CD14-positive monocyte (primary cell): Measurements from ENCODE around the gene MTCL3.

Experiments
- DNase-seq, 3 donors: peaks; one replicate each; pipeline ENCODE4 v3.0.0-alpha.2; 2011 to 2022
- H2AFZ ChIP-seq: 2 replicates; pipeline ENCODE4 v1.6.0; 2012; ENCODE audit warnings: mild to moderate bottlenecking, low read depth, low read length, inconsistent platforms; ENCODE audit not compliant: insufficient read depth, poor library complexity, severe bottlenecking
- H3K27ac ChIP-seq, 2 donors: 1 replicate in 1 of 2; 2 replicates in 1 of 2; pipeline ENCODE4 v1.5.1; 2012 to 2013; ENCODE audit warnings: low read length in 2 of 2, control low read depth in 1 of 2, inconsistent platforms in 1 of 2, low read depth in 1 of 2, mild to moderate bottlenecking in 1 of 2
- H3K27me3 ChIP-seq, 2 donors: one replicate each; pipeline versions ENCODE4 v1.6.0 to v1.6.1; 2011 to 2013; ENCODE audit warnings: low read length in 2 of 2; ENCODE audit not compliant: control insufficient read depth in 2 of 2, insufficient read depth in 2 of 2
- H3K36me3 ChIP-seq, 2 donors: replicated peaks in 1 of 2; 1 replicate in 1 of 2; 2 replicates in 1 of 2; pipeline versions ENCODE4 v1.5.1 to v1.6.1; 2012 to 2013; ENCODE audit warnings: low read length in 2 of 2, control low read depth in 1 of 2, inconsistent platforms in 1 of 2, mild to moderate bottlenecking in 1 of 2; ENCODE audit not compliant: insufficient read depth in 2 of 2, control insufficient read depth in 1 of 2
- H3K4me1 ChIP-seq, 2 donors: 1 replicate in 1 of 2; 2 replicates in 1 of 2; pipeline versions ENCODE4 v1.5.1 to v1.6.1; 2012 to 2013; ENCODE audit warnings: low read length in 2 of 2, control low read depth in 1 of 2, inconsistent platforms in 1 of 2, mild to moderate bottlenecking in 1 of 2, moderate library complexity in 1 of 2; ENCODE audit not compliant: insufficient read depth in 2 of 2, control insufficient read depth in 1 of 2
- H3K4me2 ChIP-seq: replicated peaks from 2 replicates; pipeline ENCODE3; 2012; ENCODE audit warnings: low read length, moderate library complexity, mild to moderate bottlenecking; ENCODE audit not compliant: poor library complexity, severe bottlenecking; ENCODE audit errors: extremely low read depth
- H3K4me3 ChIP-seq, 3 experiments: fragments of 200-600 bp in 1 of 3; sonication (generic) in 1 of 3; replicated peaks in 1 of 3; 1 replicate in 2 of 3; 2 replicates in 1 of 3; pipeline ENCODE4 v1.5.1; 2011 to 2013; ENCODE audit warnings: low read length in 3 of 3, mild to moderate bottlenecking in 3 of 3, control low read depth in 2 of 3, low read depth in 2 of 3, inconsistent platforms in 1 of 3, moderate library complexity in 1 of 3
- H3K79me2 ChIP-seq: 2 replicates; pipeline ENCODE4 v1.6.0; 2012; ENCODE audit warnings: mild to moderate bottlenecking, control low read depth, inconsistent platforms, low read length, moderate library complexity; ENCODE audit not compliant: insufficient read depth
- H3K9ac ChIP-seq: 2 replicates; pipeline ENCODE4 v1.6.0; 2017; ENCODE audit warnings: low read length, mild to moderate bottlenecking; ENCODE audit not compliant: insufficient read depth, poor library complexity, severe bottlenecking
- H3K9me3 ChIP-seq, 2 donors: replicated peaks in 1 of 2; 1 replicate in 1 of 2; 2 replicates in 1 of 2; pipeline versions ENCODE4 v1.5.1 to v1.6.1; 2012 to 2013; ENCODE audit warnings: low read length in 2 of 2, control low read depth in 1 of 2; ENCODE audit not compliant: control insufficient read depth in 1 of 2, insufficient read depth in 1 of 2
- H4K20me1 ChIP-seq: 2 replicates; pipeline ENCODE4 v1.6.0; 2012; ENCODE audit warnings: mild to moderate bottlenecking, low read length, control low read depth, moderate library complexity; ENCODE audit not compliant: insufficient read depth
- H3K27ac Mint-ChIP-seq, 7 donors: one replicate each; pipeline ENCODE4 v1.8.0; 2020; ENCODE audit warnings: mild to moderate bottlenecking in 7 of 7, mixed read lengths in 7 of 7, moderate library complexity in 6 of 7, inconsistent platforms in 2 of 7
- H3K27me3 Mint-ChIP-seq, 3 donors: one replicate each; pipeline ENCODE4 v1.8.0; 2021 to 2022; ENCODE audit warnings: low read depth in 3 of 3, mild to moderate bottlenecking in 3 of 3, mixed read lengths in 3 of 3, moderate library complexity in 3 of 3, inconsistent platforms in 1 of 3
- H3K36me3 Mint-ChIP-seq, 2 donors: one replicate each; pipeline ENCODE4 v1.8.0; 2020; ENCODE audit warnings: mixed read lengths in 2 of 2, inconsistent platforms in 1 of 2, mild to moderate bottlenecking in 1 of 2
- H3K4me1 Mint-ChIP-seq: one replicate; pipeline ENCODE4 v1.8.0; 2020; ENCODE audit warnings: mild to moderate bottlenecking, mixed read lengths
- H3K4me3 Mint-ChIP-seq, 2 donors: one replicate each; pipeline ENCODE4 v1.8.0; 2020; ENCODE audit warnings: mild to moderate bottlenecking in 2 of 2, mixed read lengths in 2 of 2, moderate library complexity in 1 of 2
- H3K9me3 Mint-ChIP-seq, 7 donors: one replicate each; pipeline ENCODE4 v1.8.0; 2020 to 2022; ENCODE audit warnings: mixed read lengths in 7 of 7, mild to moderate bottlenecking in 6 of 7, moderate library complexity in 6 of 7, inconsistent platforms in 2 of 7
- WGBS: methylation state at CpG from one replicate; pipeline ENCODE4 v1.1.5; 2013; ENCODE audit warnings: missing lambda C conversion rate; ENCODE audit not compliant: insufficient coverage; 5-methylcytosine and 5-hydroxymethylcytosine counted together
- intact Hi-C, 2 donors: fragments of 100-400 bp; cut with micrococcal nuclease; formaldehyde crosslinking; loops; one replicate each; pipeline versions ENCODE4 v1.15.0 to v1.15.1; 2023
- TF ChIP-seq, protein P1 (sequence below): fragments of 200-600 bp; IDR thresholded peaks from one replicate; pipeline ENCODE4 v1.8.0; 2022; ENCODE audit warnings: antibody characterized with exemption, mild to moderate bottlenecking

Gene MTCL3

DNA sequence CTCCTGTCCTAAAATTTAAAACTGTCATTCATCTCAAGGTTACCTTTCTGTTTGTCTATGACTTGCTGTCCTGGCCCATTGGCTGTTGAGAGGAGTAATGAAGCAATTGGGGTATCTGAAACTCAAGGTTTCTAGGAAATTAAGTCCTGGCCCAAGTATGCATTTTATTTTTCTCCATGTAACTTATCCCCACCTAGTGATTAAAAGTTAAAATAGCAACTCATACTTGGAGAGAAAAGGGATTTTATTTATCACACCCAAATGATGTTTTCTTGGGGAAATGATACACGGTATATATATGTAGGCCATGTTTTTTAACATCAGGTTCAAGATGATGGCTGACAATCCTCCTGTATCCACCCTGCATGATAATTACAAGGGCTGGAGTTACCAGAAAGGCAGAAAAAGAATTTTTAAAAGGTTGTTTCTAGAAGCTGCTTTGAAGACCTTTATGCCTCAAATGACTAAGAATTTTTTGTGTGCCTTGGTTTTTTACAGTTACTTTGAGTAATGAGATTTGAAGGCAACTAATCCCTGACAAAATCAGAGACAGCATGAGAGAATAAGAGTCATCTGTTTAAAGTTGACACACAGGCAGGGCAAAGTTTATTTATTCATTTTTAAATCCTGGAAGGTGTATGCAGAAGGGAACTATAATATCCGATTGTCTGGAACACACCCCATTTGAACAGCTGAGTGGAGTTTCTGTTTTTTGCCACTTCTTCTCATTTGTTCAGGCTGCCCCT lies 28.9 kb upstream of the MTCL3 start:
- H3K36me3 ChIP-seq: no peaks in the 10 kb centered on the region
- H3K4me3 ChIP-seq: no peak overlapping the region
- DNase-seq: no peak
- WGBS: 67% methylated on average over 1 of the region's 2 CpGs
- peaks cover 0 to 13% of the 10 kb centered on the region in 2 donors for H3K27me3 ChIP-seq
- H3K27me3 Mint-ChIP-seq: peaks cover 5 to 23% (median 15%) of the 10 kb centered on the region in 3 donors
- H3K36me3 Mint-ChIP-seq: no peaks in the 10 kb centered on the region
- no peak overlapping the region for H2AFZ ChIP-seq
- no peaks in the 10 kb centered on the region for H3K4me1 ChIP-seq
- no peaks in the 10 kb centered on the region for H3K4me1 Mint-ChIP-seq
- TF ChIP-seq, protein P1, sequence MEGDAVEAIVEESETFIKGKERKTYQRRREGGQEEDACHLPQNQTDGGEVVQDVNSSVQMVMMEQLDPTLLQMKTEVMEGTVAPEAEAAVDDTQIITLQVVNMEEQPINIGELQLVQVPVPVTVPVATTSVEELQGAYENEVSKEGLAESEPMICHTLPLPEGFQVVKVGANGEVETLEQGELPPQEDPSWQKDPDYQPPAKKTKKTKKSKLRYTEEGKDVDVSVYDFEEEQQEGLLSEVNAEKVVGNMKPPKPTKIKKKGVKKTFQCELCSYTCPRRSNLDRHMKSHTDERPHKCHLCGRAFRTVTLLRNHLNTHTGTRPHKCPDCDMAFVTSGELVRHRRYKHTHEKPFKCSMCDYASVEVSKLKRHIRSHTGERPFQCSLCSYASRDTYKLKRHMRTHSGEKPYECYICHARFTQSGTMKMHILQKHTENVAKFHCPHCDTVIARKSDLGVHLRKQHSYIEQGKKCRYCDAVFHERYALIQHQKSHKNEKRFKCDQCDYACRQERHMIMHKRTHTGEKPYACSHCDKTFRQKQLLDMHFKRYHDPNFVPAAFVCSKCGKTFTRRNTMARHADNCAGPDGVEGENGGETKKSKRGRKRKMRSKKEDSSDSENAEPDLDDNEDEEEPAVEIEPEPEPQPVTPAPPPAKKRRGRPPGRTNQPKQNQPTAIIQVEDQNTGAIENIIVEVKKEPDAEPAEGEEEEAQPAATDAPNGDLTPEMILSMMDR: no peak
- no peaks in the 10 kb centered on the region for H3K79me2 ChIP-seq
- peaks cover 0 to 3% (median 0%) of the 10 kb centered on the region in 7 donors for H3K9me3 Mint-ChIP-seq
- no peak overlapping the region for H3K4me3 Mint-ChIP-seq
- H3K4me2 ChIP-seq: no peak overlapping the region
- H3K9me3 ChIP-seq: no peaks in the 10 kb centered on the region
- intact Hi-C loops: loop anchor here in 1 of 2 donors (10.0 kb wide), 1 partner anchor 83 kb away; no protein-coding TSS in a partner anchor
- no peak overlapping the region for H3K27ac Mint-ChIP-seq
- no peak overlapping the region for H3K9ac ChIP-seq
- no peaks in the 10 kb centered on the region for H4K20me1 ChIP-seq
- H3K27ac ChIP-seq: no peak overlapping the region

DNA sequence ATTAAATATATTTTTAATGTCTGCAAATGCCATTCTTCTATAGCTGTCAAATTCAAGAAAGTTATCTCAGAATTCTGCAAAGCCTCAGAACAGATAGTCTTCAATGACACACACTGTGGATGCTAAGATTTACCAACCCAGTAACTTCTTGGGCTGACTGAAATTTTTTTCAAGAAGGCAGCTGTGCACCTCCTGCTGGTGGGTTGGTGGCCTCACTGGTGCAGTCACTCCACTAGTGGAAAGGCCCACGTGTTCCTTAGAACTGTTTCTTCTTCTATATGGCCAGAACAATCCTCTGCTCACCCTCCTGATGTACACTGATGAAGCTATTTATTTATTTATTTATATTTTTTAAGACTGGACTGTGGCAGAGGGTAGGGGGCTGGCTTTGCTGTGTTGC lies 28.1 kb upstream of the MTCL3 start:
- no peak overlapping the region for H3K27ac Mint-ChIP-seq
- no peak overlapping the region for H3K9ac ChIP-seq
- no peaks in the 10 kb centered on the region for H3K36me3 ChIP-seq
- TF ChIP-seq, protein P1: peak; percentile 40
- no peak overlapping the region for H3K4me2 ChIP-seq
- no peaks in the 10 kb centered on the region for H3K4me1 ChIP-seq
- H3K4me3 ChIP-seq: no peak overlapping the region
- intact Hi-C loops: loop anchor here in 1 of 2 donors (10.0 kb wide), 1 partner anchor 82 kb away; no protein-coding TSS in a partner anchor
- no peak overlapping the region for H3K4me3 Mint-ChIP-seq
- H3K9me3 Mint-ChIP-seq: peaks cover 0 to 3% (median 0%) of the 10 kb centered on the region in 7 donors
- no peaks in the 10 kb centered on the region for H3K79me2 ChIP-seq
- no peak overlapping the region for H2AFZ ChIP-seq
- DNase-seq: peak in 2 of 3 donors; percentile 10 to 16
- no peaks in the 10 kb centered on the region for H3K36me3 Mint-ChIP-seq
- H4K20me1 ChIP-seq: no peaks in the 10 kb centered on the region
- WGBS: no CpG with 5 or more reads among the region's 1 CpG
- H3K27me3 Mint-ChIP-seq: peaks cover 5 to 23% (median 15%) of the 10 kb centered on the region in 3 donors
- peaks cover 0 to 9% of the 10 kb centered on the region in 2 donors for H3K27me3 ChIP-seq
- no peaks in the 10 kb centered on the region for H3K9me3 ChIP-seq
- H3K4me1 Mint-ChIP-seq: no peaks in the 10 kb centered on the region
- H3K27ac ChIP-seq: no peak overlapping the region
